HG03469 (cell line): Measurements from ENCODE around the gene PDGFB.

Experiments used
- ATAC-seq: cut with Tn5 transposase; IDR thresholded peaks from one replicate; pipeline ENCODE4 v1.9.1; 2021; ENCODE audit warnings: mild to moderate bottlenecking, moderate library complexity, moderate number of reproducible peaks; ENCODE audit not compliant: unreplicated experiment

The PDGFB gene

GRCh38 chr22:39244496-39245129 lies at the start of gene PDGFB:
Gene PDGFB (minus strand): TSS chr22:39244982. CDS start chr22:39243963, 1,019 bp downstream.
- no peak for ATAC-seq

GRCh38 chr22:39293766-39294368 lies 49.1 kb upstream of the PDGFB start:
- ATAC-seq = no peak

GRCh38 chr22:39292561-39293074 lies 47.8 kb upstream of the PDGFB start:
- ATAC-seq = no peak

GRCh38 chr22:39292031-39292462 lies 47.3 kb upstream of the PDGFB start:
- no peak for ATAC-seq

- no peak for ATAC-seq
Observed at GRCh38 chr22:39291523-39291922, 46.7 kb upstream of the PDGFB start.

GRCh38 chr22:39290724-39291161 lies 46.0 kb upstream of the PDGFB start:
- ATAC-seq = no peak

GRCh38 chr22:39289975-39290720 lies 45.4 kb upstream of the PDGFB start:
- no peak for ATAC-seq

GRCh38 chr22:39289533-39289932 lies 44.8 kb upstream of the PDGFB start:
- no peak for ATAC-seq

- ATAC-seq = no peak
Observed at GRCh38 chr22:39288135-39288898, 43.5 kb upstream of the PDGFB start.

- no peak for ATAC-seq
Observed at GRCh38 chr22:39287076-39287725, 42.4 kb upstream of the PDGFB start.

- no peak for ATAC-seq
Observed at GRCh38 chr22:39284983-39285382, 40.2 kb upstream of the PDGFB start.

- no peak for ATAC-seq
Observed at GRCh38 chr22:39284142-39284980, 39.6 kb upstream of the PDGFB start.

- ATAC-seq = no peak
Observed at GRCh38 chr22:39283322-39284141, 38.8 kb upstream of the PDGFB start.

- no peak for ATAC-seq
Observed at GRCh38 chr22:39282645-39283321, 38.0 kb upstream of the PDGFB start.

- no peak for ATAC-seq
Observed at GRCh38 chr22:39281126-39281525, 36.3 kb upstream of the PDGFB start.

- no peak for ATAC-seq
Observed at GRCh38 chr22:39280250-39280649, 35.5 kb upstream of the PDGFB start.

GRCh38 chr22:39279170-39279850 lies 34.5 kb upstream of the PDGFB start:
- ATAC-seq = no peak

GRCh38 chr22:39278040-39278439 lies 33.3 kb upstream of the PDGFB start:
- ATAC-seq = no peak
